ENCODE results near the gene AKAP13.

DNA sequence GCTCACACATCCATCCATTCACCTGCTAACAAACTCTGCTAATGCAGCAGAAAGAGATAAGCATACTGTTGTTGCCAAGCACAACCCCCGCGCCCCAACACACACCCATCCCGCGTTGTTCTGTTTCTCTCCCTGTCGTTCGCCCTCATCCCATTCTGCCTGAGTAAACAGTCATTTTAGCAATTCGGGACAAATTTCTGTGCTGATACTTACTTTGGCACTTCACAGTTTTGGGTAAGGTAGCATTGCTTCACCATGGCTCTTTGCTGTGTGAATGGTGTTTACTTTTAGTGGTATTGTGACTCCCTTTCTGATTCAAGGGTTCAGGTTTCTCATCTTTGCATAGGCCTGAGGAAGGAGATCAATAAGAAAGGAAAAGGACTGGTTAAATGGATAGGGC lies 149.7 kb downstream of the AKAP13 start:
- TF ChIP-seq, protein P1, sequence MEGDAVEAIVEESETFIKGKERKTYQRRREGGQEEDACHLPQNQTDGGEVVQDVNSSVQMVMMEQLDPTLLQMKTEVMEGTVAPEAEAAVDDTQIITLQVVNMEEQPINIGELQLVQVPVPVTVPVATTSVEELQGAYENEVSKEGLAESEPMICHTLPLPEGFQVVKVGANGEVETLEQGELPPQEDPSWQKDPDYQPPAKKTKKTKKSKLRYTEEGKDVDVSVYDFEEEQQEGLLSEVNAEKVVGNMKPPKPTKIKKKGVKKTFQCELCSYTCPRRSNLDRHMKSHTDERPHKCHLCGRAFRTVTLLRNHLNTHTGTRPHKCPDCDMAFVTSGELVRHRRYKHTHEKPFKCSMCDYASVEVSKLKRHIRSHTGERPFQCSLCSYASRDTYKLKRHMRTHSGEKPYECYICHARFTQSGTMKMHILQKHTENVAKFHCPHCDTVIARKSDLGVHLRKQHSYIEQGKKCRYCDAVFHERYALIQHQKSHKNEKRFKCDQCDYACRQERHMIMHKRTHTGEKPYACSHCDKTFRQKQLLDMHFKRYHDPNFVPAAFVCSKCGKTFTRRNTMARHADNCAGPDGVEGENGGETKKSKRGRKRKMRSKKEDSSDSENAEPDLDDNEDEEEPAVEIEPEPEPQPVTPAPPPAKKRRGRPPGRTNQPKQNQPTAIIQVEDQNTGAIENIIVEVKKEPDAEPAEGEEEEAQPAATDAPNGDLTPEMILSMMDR (IDR thresholded peaks at IDR 0.05), result no peak
- no peak for TF ChIP-seq EP300 (IDR thresholded peaks at IDR 0.05)
